Lower leg skin (tissue), 3 donors: ENCODE measurements around the gene MS4A4A.

ENCODE experiments used
- CTCF ChIP-seq, 3 donors: fragments of 450-650 bp; IDR thresholded peaks; one replicate each; pipeline ENCODE4 v1.5.1; 2016; ENCODE audit warnings: antibody characterized with exemption in 3 of 3, mild to moderate bottlenecking in 3 of 3, moderate library complexity in 2 of 3
- POLR2A ChIP-seq, 2 donors: fragments of 450-650 bp; IDR thresholded peaks; one replicate each; pipeline ENCODE4 v1.6.1; 2016 to 2017; ENCODE audit warnings: antibody characterized with exemption in 2 of 2, mild to moderate bottlenecking in 1 of 2, moderate library complexity in 1 of 2

GRCh38 chr11:60310407-60310998 lies 30.0 kb downstream of the MS4A4A start:
- TF ChIP-seq CTCF (IDR thresholded peaks at IDR 0.05) (no peak), POLR2A (IDR thresholded peaks at IDR 0.05) (no peak)
